GM12878 (cell line): ENCODE results near the gene EYA2. TPM values are rescaled to one million over a fixed set of nuclear protein-coding genes. Genes with fewer than 3 reads are reported as not detected.

Experiments used
- ATAC-seq: fragments of 200-7000 bp; cut with Tn5 transposase; 3 replicates; pipeline ENCODE4 v1.9.1; 2020; ENCODE audit warnings: mild to moderate bottlenecking, moderate library complexity
- BruUV-seq: library from RNA; stranded (reverse); fragments of 400-500 nt; replicated peaks from 2 replicates; lab custom pipeline; 2021; lab: Mats Ljungman, UMichigan
- CTCF ChIA-PET: fragments of 300-600 bp; sonication (Branson Sonifier 250); formaldehyde crosslinking; extraction: SDS; loops from one replicate; lab custom pipeline; 2021; ENCODE audit warnings: inconsistent platforms; lab: Yijun Ruan, JAX
- POLR2A ChIA-PET: fragments of 350-600 bp; formaldehyde crosslinking; extraction: SDS; loops from one replicate; lab custom pipeline; 2021; ENCODE audit warnings: inconsistent platforms; lab: Charles Lee
- RAD21 ChIA-PET: fragments of 300-600 bp; sonication (Branson Sonifier 250); formaldehyde crosslinking; loops from one replicate; lab custom pipeline; 2023; ENCODE audit warnings: antibody characterized with exemption; ENCODE audit not compliant: unreplicated experiment; lab: Charles Lee
- SMC1A ChIA-PET: fragments of 300-600 bp; sonication (Branson Sonifier 250); formaldehyde crosslinking; loops from one replicate; lab custom pipeline; 2023; ENCODE audit not compliant: unreplicated experiment, uncharacterized antibody; lab: Charles Lee
- DNase-seq: peaks from one replicate; pipeline ENCODE4 v3.0.0-alpha.2; 2011; ENCODE audit warnings: low read depth, low spot score
- FAIRE-seq: peaks from 3 replicates; lab custom pipeline; 2011; peaks lifted over from hg19 to GRCh38; lab: Jason Lieb, UNC
- H2AFZ ChIP-seq: 2 replicates; pipeline ENCODE4 v1.6.0; 2011; ENCODE audit warnings: low read depth, low read length, control low read depth; ENCODE audit not compliant: control insufficient read depth
- H3K27ac ChIP-seq: 2 replicates; pipeline ENCODE4 v1.5.1; 2011; ENCODE audit warnings: control low read depth; ENCODE audit not compliant: control insufficient read depth, insufficient read depth
- H3K27me3 ChIP-seq, 2 experiments: replicated peaks in 1 of 2; 2 replicates each; pipeline versions ENCODE4 v1.6.0 to v1.6.1; 2011; ENCODE audit warnings: low read length in 1 of 2; ENCODE audit not compliant: control insufficient read depth in 2 of 2, insufficient read depth in 2 of 2
- H3K36me3 ChIP-seq, 2 experiments: 2 replicates each; pipeline ENCODE4 v1.5.1; 2011; ENCODE audit warnings: low read length in 1 of 2; ENCODE audit not compliant: control insufficient read depth in 2 of 2, insufficient read depth in 2 of 2
- H3K4me1 ChIP-seq: 2 replicates; pipeline ENCODE4 v1.6.1; 2011; ENCODE audit warnings: mild to moderate bottlenecking, low read length, moderate library complexity, mixed read lengths; ENCODE audit not compliant: control insufficient read depth, insufficient read depth
- H3K4me2 ChIP-seq: 2 replicates; pipeline ENCODE4 v1.6.0; 2011; ENCODE audit warnings: control low read depth; ENCODE audit not compliant: control insufficient read depth, insufficient read depth
- H3K4me3 ChIP-seq: fragments of 200-600 bp; sonication (generic); 2 replicates; pipeline ENCODE4 v1.5.1; 2016
- H3K79me2 ChIP-seq: 2 replicates; pipeline ENCODE4 v1.6.0; 2011; ENCODE audit warnings: low read length; ENCODE audit not compliant: control insufficient read depth, insufficient read depth
- H3K9ac ChIP-seq: 2 replicates; pipeline ENCODE4 v1.8.0; 2011; ENCODE audit warnings: low read length, control low read depth, mixed read lengths; ENCODE audit not compliant: control insufficient read depth, insufficient read depth
- H3K9me3 ChIP-seq: replicated peaks from 3 replicates; pipeline ENCODE4 v1.5.1; 2011; ENCODE audit warnings: mild to moderate bottlenecking, low read length; ENCODE audit not compliant: control insufficient read depth, insufficient read depth
- H4K20me1 ChIP-seq: 2 replicates; pipeline ENCODE4 v1.6.0; 2011; ENCODE audit not compliant: control insufficient read depth, insufficient read depth
- BCL11A ChIP-seq: IDR thresholded peaks from 2 replicates; pipeline ENCODE4 v1.6.1; 2011; ENCODE audit warnings: low read depth, low read length
- BMI1 ChIP-seq: fragments of 450-650 bp; IDR thresholded peaks from 2 replicates; pipeline ENCODE4 v1.6.1; 2016; ENCODE audit warnings: mild to moderate bottlenecking, moderate library complexity, borderline replicate concordance
- RAD51 ChIP-seq: fragments of 450-650 bp; IDR thresholded peaks from 2 replicates; pipeline ENCODE4 v1.6.1; 2016; ENCODE audit warnings: moderate library complexity, mild to moderate bottlenecking, inconsistent platforms
- ZNF274 ChIP-seq: IDR thresholded peaks from one replicate; pipeline ENCODE4 v1.8.0; 2011; ENCODE audit not compliant: insufficient read length, insufficient read depth
- WGBS: methylation state at CpG from one replicate; pipeline ENCODE4 v1.1.6; 2016; ENCODE audit warnings: low lambda C conversion rate; ENCODE audit not compliant: insufficient replicate concordance, insufficient coverage; ENCODE audit errors: missing lambda C conversion rate; 5-methylcytosine and 5-hydroxymethylcytosine counted together
- in situ Hi-C: fragments of 300-500 bp; cut with MboI; formaldehyde crosslinking; loops from 9 replicates; pipeline ENCODE4 v1.14.3; 2018; ENCODE audit warnings: mixed read lengths
- intact Hi-C: fragments of 100-400 bp; cut with micrococcal nuclease; formaldehyde crosslinking; loops from one replicate; pipeline ENCODE4 v1.14.2; 2022; ENCODE audit not compliant: unreplicated experiment
- polyA plus RNA-seq, 11 experiments: library from polyadenylated mRNA; depleted of rRNA in 4 of 11; unstranded in 6 of 11; stranded (reverse) in 5 of 11; fragments of >200 nt; fragmentation: Nextera tagmentation in 4 of 11; fragmentation: Illumina TruSeq in 1 of 11; extraction: Ambion mirVana in 4 of 11; extraction: Trizol in 1 of 11; gene quantifications; 1 replicate in 1 of 11; 2 replicates in 10 of 11; pipeline versions ENCODE4 v1.2.1 to v1.2.3, GENCODE V29; 2011 to 2016; ENCODE audit warnings: inconsistent platforms in 2 of 11, missing spikeins in 2 of 11, low read depth in 1 of 11
- total RNA-seq, 4 experiments: library from RNA; depleted of rRNA in 3 of 4; stranded (reverse); fragments of >200 nt in 3 of 4; fragmentation: Illumina TruSeq in 1 of 4; extraction: Trizol in 1 of 4; gene quantifications; 2 replicates each; pipeline versions ENCODE4 v1.2.1 to v1.2.3, GENCODE V29; 2013 to 2021
- TF ChIP-seq, protein P1 (sequence below): IDR thresholded peaks from 2 replicates; pipeline ENCODE4 v1.6.1; 2012; ENCODE audit warnings: low read depth, low read length, improper control_type of control experiment
- TF ChIP-seq, protein P2 (sequence below): fragments of 150-350 bp; IDR thresholded peaks from 2 replicates; pipeline ENCODE4 v1.6.1; 2014; ENCODE audit warnings: mild to moderate bottlenecking, low read depth, low read length
- TF ChIP-seq, protein P3 (sequence below): fragments of 450-650 bp; IDR thresholded peaks from 2 replicates; pipeline ENCODE4 v1.6.1; 2016; ENCODE audit warnings: mild to moderate bottlenecking
- TF ChIP-seq, protein P4 (sequence below): IDR thresholded peaks from 2 replicates; pipeline ENCODE4 v1.6.1; 2011; ENCODE audit warnings: low read depth, mild to moderate bottlenecking, low read length, moderate library complexity, borderline replicate concordance; ENCODE audit errors: extremely low read depth
- TF ChIP-seq, protein P5 (sequence below), 3 experiments: IDR thresholded peaks in 2 of 3; conservative IDR thresholded peaks in 1 of 3; 2 replicates each; pipeline ENCODE4 v1.5.1; 2011; ENCODE audit warnings: low read depth in 3 of 3, low read length in 3 of 3, mild to moderate bottlenecking in 3 of 3, control low read depth in 2 of 3, moderate library complexity in 2 of 3, inconsistent platforms in 1 of 3, mixed read lengths in 1 of 3; ENCODE audit not compliant: control insufficient read depth in 2 of 3, insufficient read depth in 1 of 3; ENCODE audit errors: extremely low read depth in 1 of 3

EYA2 gene
- total and polyA plus RNA-seq, 10 of the 15 experiments (the other 5 are each of a cell fraction or from before 2014, with no cell fraction given): 0.20 TPM; not detected in 9

DNA sequence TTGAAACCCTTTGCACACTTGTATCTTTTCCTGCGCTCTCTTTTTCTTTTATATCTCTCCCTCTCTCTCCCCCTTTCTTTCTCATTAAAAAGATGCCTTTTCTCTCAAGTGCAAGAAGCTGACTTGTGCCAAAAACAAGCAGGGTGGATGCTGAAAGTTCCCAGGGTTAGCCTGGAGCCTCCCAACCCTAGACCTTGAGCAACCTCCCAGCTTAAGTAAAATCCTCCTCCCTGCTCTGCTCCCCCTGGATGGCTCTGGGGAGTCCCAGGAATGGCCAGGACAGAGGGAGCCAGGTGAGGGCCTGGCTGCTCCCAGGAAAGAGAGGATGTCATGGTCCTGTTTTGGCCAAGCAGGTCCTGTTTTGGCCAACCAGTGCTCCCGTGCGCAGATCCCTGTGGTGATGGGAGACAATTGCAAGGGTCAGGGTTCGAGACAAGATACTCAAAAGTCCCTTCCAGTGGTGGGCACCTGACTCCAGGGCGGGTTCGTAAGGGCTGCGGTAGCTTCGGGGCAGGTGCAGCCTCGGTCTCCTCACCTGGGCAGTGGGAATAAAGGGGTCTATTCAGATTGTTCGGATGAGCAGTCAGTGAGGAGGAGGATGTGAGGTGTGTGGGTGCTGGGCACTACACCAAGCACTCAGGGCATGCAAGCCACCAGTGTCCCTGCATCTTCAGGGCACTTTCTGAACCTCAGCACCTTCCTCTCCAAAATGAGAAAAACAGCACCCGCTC is 49.4 kb downstream of the EYA2 start:
- TF ChIP-seq, protein P1, sequence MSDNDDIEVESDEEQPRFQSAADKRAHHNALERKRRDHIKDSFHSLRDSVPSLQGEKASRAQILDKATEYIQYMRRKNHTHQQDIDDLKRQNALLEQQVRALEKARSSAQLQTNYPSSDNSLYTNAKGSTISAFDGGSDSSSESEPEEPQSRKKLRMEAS: no peak
- TF ChIP-seq, protein P2, sequence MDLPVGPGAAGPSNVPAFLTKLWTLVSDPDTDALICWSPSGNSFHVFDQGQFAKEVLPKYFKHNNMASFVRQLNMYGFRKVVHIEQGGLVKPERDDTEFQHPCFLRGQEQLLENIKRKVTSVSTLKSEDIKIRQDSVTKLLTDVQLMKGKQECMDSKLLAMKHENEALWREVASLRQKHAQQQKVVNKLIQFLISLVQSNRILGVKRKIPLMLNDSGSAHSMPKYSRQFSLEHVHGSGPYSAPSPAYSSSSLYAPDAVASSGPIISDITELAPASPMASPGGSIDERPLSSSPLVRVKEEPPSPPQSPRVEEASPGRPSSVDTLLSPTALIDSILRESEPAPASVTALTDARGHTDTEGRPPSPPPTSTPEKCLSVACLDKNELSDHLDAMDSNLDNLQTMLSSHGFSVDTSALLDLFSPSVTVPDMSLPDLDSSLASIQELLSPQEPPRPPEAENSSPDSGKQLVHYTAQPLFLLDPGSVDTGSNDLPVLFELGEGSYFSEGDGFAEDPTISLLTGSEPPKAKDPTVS: no peak
- TF ChIP-seq, protein P3, sequence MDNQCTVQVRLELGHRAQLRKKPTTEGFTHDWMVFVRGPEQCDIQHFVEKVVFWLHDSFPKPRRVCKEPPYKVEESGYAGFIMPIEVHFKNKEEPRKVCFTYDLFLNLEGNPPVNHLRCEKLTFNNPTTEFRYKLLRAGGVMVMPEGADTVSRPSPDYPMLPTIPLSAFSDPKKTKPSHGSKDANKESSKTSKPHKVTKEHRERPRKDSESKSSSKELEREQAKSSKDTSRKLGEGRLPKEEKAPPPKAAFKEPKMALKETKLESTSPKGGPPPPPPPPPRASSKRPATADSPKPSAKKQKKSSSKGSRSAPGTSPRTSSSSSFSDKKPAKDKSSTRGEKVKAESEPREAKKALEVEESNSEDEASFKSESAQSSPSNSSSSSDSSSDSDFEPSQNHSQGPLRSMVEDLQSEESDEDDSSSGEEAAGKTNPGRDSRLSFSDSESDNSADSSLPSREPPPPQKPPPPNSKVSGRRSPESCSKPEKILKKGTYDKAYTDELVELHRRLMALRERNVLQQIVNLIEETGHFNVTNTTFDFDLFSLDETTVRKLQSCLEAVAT: no peak
- TF ChIP-seq, protein P4, sequence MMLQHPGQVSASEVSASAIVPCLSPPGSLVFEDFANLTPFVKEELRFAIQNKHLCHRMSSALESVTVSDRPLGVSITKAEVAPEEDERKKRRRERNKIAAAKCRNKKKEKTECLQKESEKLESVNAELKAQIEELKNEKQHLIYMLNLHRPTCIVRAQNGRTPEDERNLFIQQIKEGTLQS: no peak
- no peak for TF ChIP-seq RAD51
- no peak for TF ChIP-seq BCL11A
- no peak for TF ChIP-seq BMI1
- no peak for TF ChIP-seq ZNF274
- TF ChIP-seq, protein P5, sequence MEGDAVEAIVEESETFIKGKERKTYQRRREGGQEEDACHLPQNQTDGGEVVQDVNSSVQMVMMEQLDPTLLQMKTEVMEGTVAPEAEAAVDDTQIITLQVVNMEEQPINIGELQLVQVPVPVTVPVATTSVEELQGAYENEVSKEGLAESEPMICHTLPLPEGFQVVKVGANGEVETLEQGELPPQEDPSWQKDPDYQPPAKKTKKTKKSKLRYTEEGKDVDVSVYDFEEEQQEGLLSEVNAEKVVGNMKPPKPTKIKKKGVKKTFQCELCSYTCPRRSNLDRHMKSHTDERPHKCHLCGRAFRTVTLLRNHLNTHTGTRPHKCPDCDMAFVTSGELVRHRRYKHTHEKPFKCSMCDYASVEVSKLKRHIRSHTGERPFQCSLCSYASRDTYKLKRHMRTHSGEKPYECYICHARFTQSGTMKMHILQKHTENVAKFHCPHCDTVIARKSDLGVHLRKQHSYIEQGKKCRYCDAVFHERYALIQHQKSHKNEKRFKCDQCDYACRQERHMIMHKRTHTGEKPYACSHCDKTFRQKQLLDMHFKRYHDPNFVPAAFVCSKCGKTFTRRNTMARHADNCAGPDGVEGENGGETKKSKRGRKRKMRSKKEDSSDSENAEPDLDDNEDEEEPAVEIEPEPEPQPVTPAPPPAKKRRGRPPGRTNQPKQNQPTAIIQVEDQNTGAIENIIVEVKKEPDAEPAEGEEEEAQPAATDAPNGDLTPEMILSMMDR (IDR thresholded peaks at IDR 0.05 in 2 of 3, conservative IDR thresholded peaks at IDR 0.05 in 1 of 3; ENCODE audit: control insufficient read depth in 2 of 3, extremely low read depth in 1 of 3, insufficient read depth in 1 of 3, low read depth in 3 of 3, low read length in 3 of 3): no peak
- WGBS: 54% methylated on average over 11 of the region's 11 CpGs
- Histone ChIP-seq H3K9me3 (no peaks in the 10 kb centered on the region), H4K20me1 (no peaks in the 10 kb centered on the region), H3K27ac (no peak overlapping the region), H2AFZ (no peak overlapping the region), H3K36me3 (no peaks in the 10 kb centered on the region), H3K4me1 (no peaks in the 10 kb centered on the region), H3K79me2 (no peaks in the 10 kb centered on the region), H3K4me3 (no peak overlapping the region), H3K9ac (no peak overlapping the region), H3K27me3 (no peaks in the 10 kb centered on the region; a peak in 2 of 4 replicates), H3K4me2 (no peak overlapping the region)
- in situ Hi-C loops: no loop called here
- no TSS peak for BruUV-seq
- ChIA-PET RAD21 (no interaction called here), POLR2A (no interaction called here), CTCF (no interaction called here), SMC1A (no interaction called here)
- no peak for DNase-seq
- intact Hi-C loops: no loop called here
- no peak for ATAC-seq
- no peak for FAIRE-seq
